Liver (tissue), 9 donors: ENCODE results near the gene NR1D1. TPM values are rescaled to one million over a fixed set of nuclear protein-coding genes. Genes with fewer than 3 reads are reported as not detected.

Experiments used
- DNase-seq: peaks from one replicate; pipeline ENCODE4 v3.0.0-alpha.2; 2017; ENCODE audit warnings: low spot score
- H3K27ac ChIP-seq, 2 donors: one replicate each; pipeline ENCODE4 v1.7.0; 2013; ENCODE audit warnings: inconsistent platforms in 2 of 2, low read length in 2 of 2, control low read depth in 1 of 2, low read depth in 1 of 2, mild to moderate bottlenecking in 1 of 2
- H3K27me3 ChIP-seq, 4 donors: one replicate each; pipeline versions ENCODE4 v1.6.1 to v1.7.0; 2013; ENCODE audit warnings: low read length in 3 of 4, inconsistent platforms in 1 of 4, mild to moderate bottlenecking in 1 of 4, moderate library complexity in 1 of 4; ENCODE audit not compliant: control insufficient read depth in 4 of 4, insufficient read depth in 4 of 4
- H3K36me3 ChIP-seq, 4 donors: one replicate each; pipeline versions ENCODE4 v1.6.1 to v1.7.0; 2013; ENCODE audit warnings: low read length in 3 of 4, mild to moderate bottlenecking in 3 of 4, low read depth in 1 of 4, moderate library complexity in 1 of 4; ENCODE audit not compliant: control insufficient read depth in 4 of 4, insufficient read depth in 3 of 4
- H3K4me1 ChIP-seq, 4 donors: one replicate each; pipeline versions ENCODE4 v1.6.1 to v1.7.0; 2013; ENCODE audit warnings: low read length in 3 of 4, mild to moderate bottlenecking in 3 of 4, moderate library complexity in 1 of 4; ENCODE audit not compliant: control insufficient read depth in 4 of 4, insufficient read depth in 4 of 4
- H3K4me3 ChIP-seq, 3 donors: one replicate each; pipeline versions ENCODE4 v1.6.1 to v1.7.0; 2013; ENCODE audit warnings: low read length in 3 of 3, control low read depth in 1 of 3, low read depth in 1 of 3, mild to moderate bottlenecking in 1 of 3
- H3K9ac ChIP-seq, 2 donors: one replicate each; pipeline ENCODE4 v1.7.0; 2013; ENCODE audit warnings: low read length in 2 of 2, mild to moderate bottlenecking in 2 of 2, moderate library complexity in 2 of 2, control low read depth in 1 of 2, low read depth in 1 of 2
- H3K9me3 ChIP-seq, 4 donors: one replicate each; pipeline versions ENCODE4 v1.6.1 to v1.7.0; 2013; ENCODE audit warnings: low read length in 3 of 4; ENCODE audit not compliant: control insufficient read depth in 4 of 4
- ATF3 ChIP-seq: IDR thresholded peaks from 2 replicates; pipeline ENCODE4 v1.6.1; 2016; ENCODE audit warnings: antibody characterized with exemption
- CTCF ChIP-seq: fragments of 150-350 bp; IDR thresholded peaks from 2 replicates; pipeline ENCODE4 v1.5.1; 2017; ENCODE audit warnings: improper control_type of control experiment, low read depth, low read length; ENCODE audit not compliant: missing input control
- EGR1 ChIP-seq, 2 donors: IDR thresholded peaks; 2 replicates each; pipeline ENCODE4 v1.6.1; 2016 to 2018; ENCODE audit warnings: antibody characterized with exemption in 2 of 2, low read depth in 2 of 2
- FOXA1 ChIP-seq: IDR thresholded peaks from 2 replicates; pipeline ENCODE4 v1.6.1; 2016; ENCODE audit warnings: antibody characterized with exemption
- FOXA2 ChIP-seq: IDR thresholded peaks from 2 replicates; pipeline ENCODE4 v1.6.1; 2016; ENCODE audit warnings: antibody characterized with exemption
- GABPA ChIP-seq, 2 donors: IDR thresholded peaks in 1 of 2; conservative IDR thresholded peaks in 1 of 2; 2 replicates each; pipeline ENCODE4 v1.6.1; 2016; ENCODE audit warnings: antibody characterized with exemption in 2 of 2, mild to moderate bottlenecking in 1 of 2, moderate library complexity in 1 of 2
- HNF4A ChIP-seq, 2 donors: conservative IDR thresholded peaks; 2 replicates each; pipeline ENCODE4 v1.6.1; 2016; ENCODE audit warnings: antibody characterized with exemption in 2 of 2, mild to moderate bottlenecking in 2 of 2
- HNF4G ChIP-seq: IDR thresholded peaks from 2 replicates; pipeline ENCODE4 v1.6.1; 2016; ENCODE audit warnings: antibody characterized with exemption
- JUND ChIP-seq, 2 donors: IDR thresholded peaks; 2 replicates each; pipeline ENCODE4 v1.6.1; 2016; ENCODE audit warnings: antibody characterized with exemption in 2 of 2
- MAX ChIP-seq: IDR thresholded peaks from 2 replicates; pipeline ENCODE4 v1.6.1; 2016; ENCODE audit warnings: antibody characterized with exemption
- NR2F2 ChIP-seq: IDR thresholded peaks from 2 replicates; pipeline ENCODE4 v1.6.1; 2016; ENCODE audit warnings: antibody characterized with exemption
- RAD21 ChIP-seq, 2 donors: IDR thresholded peaks; 2 replicates each; pipeline ENCODE4 v1.6.1; 2016; ENCODE audit warnings: antibody characterized with exemption in 2 of 2, mild to moderate bottlenecking in 2 of 2
- REST ChIP-seq: IDR thresholded peaks from 2 replicates; pipeline ENCODE4 v1.6.1; 2016; ENCODE audit warnings: antibody characterized with exemption, mild to moderate bottlenecking
- RXRA ChIP-seq, 2 donors: IDR thresholded peaks; 2 replicates each; pipeline ENCODE4 v1.6.1; 2017 to 2018; ENCODE audit warnings: antibody characterized with exemption in 2 of 2, mild to moderate bottlenecking in 1 of 2
- SP1 ChIP-seq: IDR thresholded peaks from 2 replicates; pipeline ENCODE4 v1.6.1; 2018; ENCODE audit warnings: antibody characterized with exemption, mild to moderate bottlenecking
- TAF1 ChIP-seq: conservative IDR thresholded peaks from 2 replicates; pipeline ENCODE4 v1.6.1; 2016; ENCODE audit warnings: antibody characterized with exemption, mild to moderate bottlenecking
- YY1 ChIP-seq: IDR thresholded peaks from 2 replicates; pipeline ENCODE4 v1.6.1; 2016; ENCODE audit warnings: antibody characterized with exemption, mild to moderate bottlenecking
- ZBTB33 ChIP-seq: IDR thresholded peaks from 2 replicates; pipeline ENCODE4 v1.6.1; 2016; ENCODE audit warnings: antibody characterized with exemption
- WGBS: extraction: QIAGEN DNeasy Blood & Tissue Kit; methylation state at CpG from one replicate; pipeline ENCODE4 v1.1.7; 2013; 5-methylcytosine and 5-hydroxymethylcytosine counted together
- polyA plus RNA-seq, 2 donors: library from polyadenylated mRNA; stranded (reverse) in 1 of 2; unstranded in 1 of 2; fragments of 200-250 nt in 1 of 2; fragments of >200 nt in 1 of 2; fragmentation: Nextera tagmentation in 1 of 2; extraction: Ambion mirVana in 1 of 2; gene quantifications; one replicate each; pipeline versions ENCODE4 v1.2.1 to v1.2.3, GENCODE V29; 2013 to 2015
- total RNA-seq, 2 donors: library from RNA; depleted of rRNA; stranded (reverse); fragments of >200 nt; gene quantifications; one replicate each; pipeline ENCODE4 v1.2.3, GENCODE V29; 2014
- donor health status: healthy.
- donor health status: healthy.
- donor health status: healthy.
- donor health status: healthy.
- donor health status: healthy.

The NR1D1 gene
- total and polyA plus RNA-seq, 4 donors: 0.84 to 13.7 (median 5.6) TPM

GRCh38 chr17:40100669-40101366 is 429 bp upstream of the NR1D1 start (continued):
- TF ChIP-seq MAX: peak; percentile 79
- peak; percentile 96 to 98 for TF ChIP-seq JUND (IDR thresholded peaks at IDR 0.05)

- H3K4me1 ChIP-seq: peaks cover 25 to 67% (median 52%) of the 10 kb centered on the region in 4 donors
- no peaks in the 10 kb centered on the region for H3K9me3 ChIP-seq
- peaks cover 0 to 17% (median 10%) of the 10 kb centered on the region in 4 donors for H3K36me3 ChIP-seq
- peak overlapping the region; percentile 98 to 99 for H3K27ac ChIP-seq
- no peaks in the 10 kb centered on the region for H3K27me3 ChIP-seq
- DNase-seq: no peak
- no peak for TF ChIP-seq NR2F2
- TF ChIP-seq YY1: no peak
- H3K4me3 ChIP-seq: peak overlapping the region; percentile 64 to 97 (median 93)
- peak overlapping the region; percentile 96 to 99 for H3K9ac ChIP-seq
- WGBS: 2% methylated on average over 31 of the region's 31 CpGs
Observed at GRCh38 chr17:40099619-40100418, 570 bp downstream of the NR1D1 start.

- Histone ChIP-seq H3K27me3 (no peaks in the 10 kb centered on the region), H3K4me1 (peaks cover 25 to 68% (median 52%) of the 10 kb centered on the region in 4 donors), H3K36me3 (peaks cover 4 to 21% (median 14%) of the 10 kb centered on the region in 4 donors), H3K9me3 (no peaks in the 10 kb centered on the region), H3K9ac (peak overlapping the region; percentile 96 to 99), H3K27ac (peak overlapping the region; percentile 98 to 99), H3K4me3 (peak overlapping the region; percentile 64 to 97 (median 93))
- WGBS: under 1% methylated on average over 52 of the region's 52 CpGs
- peak; percentile 99 for DNase-seq
- no peak for TF ChIP-seq ZBTB33
- TF ChIP-seq REST: peak; percentile 49
- peak; percentile 80 to 89 for TF ChIP-seq JUND (IDR thresholded peaks at IDR 0.05)
- TF ChIP-seq HNF4G: no peak
- peak; percentile 76 to 90 for TF ChIP-seq EGR1 (IDR thresholded peaks at IDR 0.05; ENCODE audit: low read depth in 2 of 2)
- TF ChIP-seq NR2F2: peak; percentile 64
- TF ChIP-seq HNF4A (conservative IDR thresholded peaks at IDR 0.05): peak; percentile 73
- TF ChIP-seq ATF3: peak; percentile 64
- TF ChIP-seq FOXA2: peak; percentile 42
- TF ChIP-seq RXRA (IDR thresholded peaks at IDR 0.05): peak; percentile 87
- TF ChIP-seq CTCF: no peak
- peak in 1 of 2 donors; percentile 78 for TF ChIP-seq GABPA (IDR thresholded peaks at IDR 0.05 in 1 of 2, conservative IDR thresholded peaks at IDR 0.05 in 1 of 2)
- TF ChIP-seq RAD21 (IDR thresholded peaks at IDR 0.05): peak; percentile 33 to 44
- TF ChIP-seq MAX: peak; percentile 98
- peak; percentile 78 for TF ChIP-seq TAF1
- peak; percentile 71 for TF ChIP-seq YY1
- TF ChIP-seq FOXA1: peak; percentile 70
- TF ChIP-seq SP1: peak; percentile 98
Observed at GRCh38 chr17:40098846-40099618, 1.4 kb downstream of the NR1D1 start.
